CD4-positive, CD25-positive, alpha-beta regulatory T cell (primary cell): ENCODE results near the gene ID3. TPM values are rescaled to one million over a fixed set of nuclear protein-coding genes. Genes with fewer than 3 reads are reported as not detected.

Experiments used
- ATAC-seq, 2 donors: fragments of 150-1000 bp; cut with Tn5 transposase; one replicate each; pipeline ENCODE4 v1.10.0; 2021; ENCODE audit warnings: low read depth in 2 of 2, moderate number of reproducible peaks in 2 of 2, moderate library complexity in 1 of 2
- DNase-seq, 3 donors: peaks; one replicate each; pipeline versions ENCODE4 v3.0.0 to v3.0.0-alpha.2; 2012 to 2022; ENCODE audit warnings: mixed read lengths in 1 of 3
- H3K27ac ChIP-seq: one replicate; pipeline ENCODE4 v1.7.0; 2013; ENCODE audit warnings: mild to moderate bottlenecking, low read length; ENCODE audit not compliant: insufficient read depth, poor library complexity, severe bottlenecking
- H3K27me3 ChIP-seq: one replicate; pipeline ENCODE4 v1.7.0; 2013; ENCODE audit warnings: low read length; ENCODE audit not compliant: control insufficient read depth, insufficient read depth
- H3K36me3 ChIP-seq: one replicate; pipeline ENCODE4 v1.7.0; 2013; ENCODE audit warnings: mild to moderate bottlenecking, low read length, moderate library complexity; ENCODE audit not compliant: control insufficient read depth, insufficient read depth
- H3K4me1 ChIP-seq: 2 replicates; pipeline ENCODE4 v1.7.0; 2013; ENCODE audit warnings: mild to moderate bottlenecking, low read length; ENCODE audit not compliant: insufficient read depth, control insufficient read depth, poor library complexity, severe bottlenecking
- H3K4me3 ChIP-seq: one replicate; pipeline ENCODE4 v1.7.0; 2013; ENCODE audit warnings: low read depth, mild to moderate bottlenecking, low read length, moderate library complexity
- H3K9me3 ChIP-seq, 2 experiments: 1 replicate in 1 of 2; 2 replicates in 1 of 2; pipeline ENCODE4 v1.7.0; 2013; ENCODE audit warnings: low read length in 2 of 2, mild to moderate bottlenecking in 1 of 2, moderate library complexity in 1 of 2; ENCODE audit not compliant: control insufficient read depth in 2 of 2
- H3K27ac Mint-ChIP-seq, 3 donors: one replicate each; pipeline ENCODE4 v1.8.0; 2020 to 2022; ENCODE audit warnings: mild to moderate bottlenecking in 3 of 3, mixed read lengths in 3 of 3, moderate library complexity in 2 of 3
- H3K27me3 Mint-ChIP-seq: one replicate; pipeline ENCODE4 v1.8.0; 2022; ENCODE audit warnings: mild to moderate bottlenecking, mixed read lengths
- H3K36me3 Mint-ChIP-seq: one replicate; pipeline ENCODE4 v1.8.0; 2020; ENCODE audit warnings: mixed read lengths
- H3K4me1 Mint-ChIP-seq, 4 donors: one replicate each; pipeline ENCODE4 v1.8.0; 2020 to 2022; ENCODE audit warnings: mixed read lengths in 4 of 4, mild to moderate bottlenecking in 1 of 4
- H3K4me3 Mint-ChIP-seq, 4 donors: one replicate each; pipeline ENCODE4 v1.8.0; 2020 to 2022; ENCODE audit warnings: mild to moderate bottlenecking in 4 of 4, mixed read lengths in 4 of 4, moderate library complexity in 3 of 4
- H3K9me3 Mint-ChIP-seq, 7 donors: one replicate each; pipeline ENCODE4 v1.8.0; 2020 to 2022; ENCODE audit warnings: mixed read lengths in 7 of 7, mild to moderate bottlenecking in 3 of 7, moderate library complexity in 2 of 7
- polyA plus RNA-seq, 4 donors: library from polyadenylated mRNA; unstranded; fragments of 300-500 nt; fragmentation: Illumina TruSeq; gene quantifications; one replicate each; pipeline ENCODE4 v1.2.3, GENCODE V29; 2021
- total RNA-seq: library from RNA; stranded (reverse); gene quantifications from one replicate; pipeline ENCODE4 v1.2.3, GENCODE V29; 2022

The ID3 gene
- total and polyA plus RNA-seq, 5 donors from 2014 or later, result 35.9 to 56.9 (median 51.1) TPM

DNA sequence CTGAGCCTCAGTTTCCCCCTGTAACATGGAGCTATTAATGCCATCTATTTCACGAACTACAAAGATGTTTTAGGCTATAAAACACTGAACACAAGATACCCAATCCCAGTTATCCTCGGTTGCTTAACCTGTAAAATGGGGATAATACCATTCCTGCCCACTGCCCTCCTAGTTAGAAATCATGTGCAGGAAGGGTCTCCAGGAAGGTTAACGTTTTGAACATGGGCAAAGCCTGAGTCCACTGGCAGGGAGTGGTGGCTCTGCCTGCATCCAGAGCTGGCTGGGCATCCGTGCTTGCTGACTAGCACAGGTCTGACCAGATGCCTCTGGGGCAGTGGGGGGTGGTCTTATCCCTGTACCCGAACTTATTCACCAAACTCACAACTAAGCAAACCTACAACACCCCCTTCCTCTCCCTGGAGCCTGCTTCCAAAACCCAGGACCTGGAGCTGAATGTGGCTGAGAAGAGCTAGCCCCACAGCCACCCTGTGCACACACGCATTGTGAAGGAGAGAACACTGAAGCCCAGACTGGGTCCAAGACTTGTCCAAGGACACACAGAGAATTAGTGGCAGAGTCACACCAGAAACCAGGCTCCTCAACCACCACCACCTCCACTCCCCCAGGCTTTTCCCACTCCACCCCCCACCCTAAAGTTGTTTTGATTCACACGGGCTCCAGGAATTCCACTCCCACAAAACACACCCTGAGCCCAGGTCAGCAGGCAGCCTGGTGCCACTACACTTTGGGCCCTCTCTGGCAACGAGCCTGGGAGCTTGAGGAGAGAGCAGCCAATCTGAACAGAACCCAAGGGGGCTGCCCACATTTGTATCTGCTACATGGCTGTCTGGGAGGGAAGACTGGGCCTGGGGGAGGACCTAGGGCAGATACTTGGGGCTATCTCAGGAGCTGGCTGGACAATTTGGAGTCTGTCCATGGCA lies 29.9 kb downstream of the ID3 start:
- H3K4me1 Mint-ChIP-seq, result peaks cover 18 to 89% (median 63%) of the 10 kb centered on the region in 4 donors
- peak overlapping the region; percentile 73 for H3K4me3 ChIP-seq

DNA sequence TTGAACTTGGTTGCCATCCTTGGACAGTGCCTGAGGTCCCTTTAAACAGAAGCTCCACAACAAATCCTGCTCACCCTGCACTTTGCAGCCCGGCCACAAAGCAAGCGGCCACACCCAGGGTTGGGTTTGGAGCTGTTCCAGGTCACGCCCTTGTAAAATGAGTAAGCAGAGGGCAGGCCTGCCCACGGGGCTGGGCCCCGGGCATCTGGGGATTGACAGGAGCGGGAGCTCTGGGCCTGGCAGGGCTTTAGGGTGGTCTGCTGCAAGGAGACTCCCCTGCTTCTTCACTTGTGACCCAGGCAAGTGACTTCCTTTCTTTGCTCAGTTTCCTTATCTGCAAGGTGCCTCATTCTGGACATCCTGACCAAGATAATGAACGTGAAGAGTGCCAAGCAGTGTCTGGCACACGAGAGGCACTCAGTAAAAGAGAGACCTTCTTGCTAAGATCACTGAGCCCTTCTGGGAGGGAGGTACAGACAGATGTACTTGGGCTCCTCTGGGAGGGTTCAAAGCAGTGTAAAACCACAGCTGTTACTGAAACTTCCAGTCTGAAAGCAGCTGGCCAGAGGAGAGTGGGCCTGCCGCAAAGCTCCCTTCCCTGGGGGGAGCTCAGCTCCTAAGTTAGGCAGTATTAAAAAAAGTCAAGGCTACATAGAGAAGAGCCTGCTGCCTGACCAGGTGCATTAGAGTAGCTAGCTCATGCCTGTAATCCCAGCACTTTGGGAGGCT lies 30.9 kb downstream of the ID3 start:
- H3K4me3 ChIP-seq, result peak overlapping the region; percentile 73
- ATAC-seq, result peak; percentile 65 to 67
- peak overlapping the region; percentile 76 to 91 (median 89) for H3K27ac Mint-ChIP-seq

More for the DNA sequence above, 29.9 kb downstream of the ID3 start:
- ATAC-seq, result no peak
- Mint-ChIP-seq H3K27me3 (no peaks in the 10 kb centered on the region), H3K36me3 (no peaks in the 10 kb centered on the region), H3K4me3 (peak overlapping the region; percentile 83 to 94 (median 86)), H3K9me3 (no peaks in the 10 kb centered on the region), H3K27ac (peak overlapping the region; percentile 65 to 91 (median 89))
- Histone ChIP-seq H3K27me3 (no peaks in the 10 kb centered on the region), H3K9me3 (no peaks in the 10 kb centered on the region), H3K4me1 (peaks cover 94% of the 10 kb centered on the region), H3K36me3 (no peaks in the 10 kb centered on the region), H3K27ac (peak overlapping the region; percentile 79)
- DNase-seq, result peak in 1 of 3 donors; percentile 30

GRCh38 chr1:23527900-23528249 lies 31.4 kb downstream of the ID3 start:
- peak overlapping the region; percentile 79 for H3K27ac ChIP-seq
- H3K9me3 ChIP-seq, result no peaks in the 10 kb centered on the region
- Mint-ChIP-seq H3K27ac (peak overlapping the region; percentile 89 to 95 (median 91)), H3K27me3 (no peaks in the 10 kb centered on the region), H3K36me3 (no peaks in the 10 kb centered on the region), H3K4me1 (peaks cover 12 to 89% (median 61%) of the 10 kb centered on the region in 4 donors), H3K4me3 (peak overlapping the region; percentile 83 to 94 (median 86)), H3K9me3 (no peaks in the 10 kb centered on the region)
- peaks cover 94% of the 10 kb centered on the region for H3K4me1 ChIP-seq
- H3K27me3 ChIP-seq, result no peaks in the 10 kb centered on the region
- peak; percentile 10 to 13 for ATAC-seq
- H3K36me3 ChIP-seq, result no peaks in the 10 kb centered on the region
- DNase-seq, result no peak
- peak overlapping the region; percentile 73 for H3K4me3 ChIP-seq

More for the DNA sequence above, 30.9 kb downstream of the ID3 start:
- H3K9me3 Mint-ChIP-seq, result no peaks in the 10 kb centered on the region
- Histone ChIP-seq H3K4me1 (peaks cover 95% of the 10 kb centered on the region), H3K27ac (peak overlapping the region; percentile 79), H3K27me3 (no peaks in the 10 kb centered on the region), H3K9me3 (no peaks in the 10 kb centered on the region), H3K36me3 (no peaks in the 10 kb centered on the region)
- H3K4me3 Mint-ChIP-seq, result peak overlapping the region; percentile 83 to 94 (median 86)
- no peaks in the 10 kb centered on the region for H3K27me3 Mint-ChIP-seq
- H3K4me1 Mint-ChIP-seq, result peaks cover 17 to 93% (median 63%) of the 10 kb centered on the region in 4 donors
- H3K36me3 Mint-ChIP-seq, result no peaks in the 10 kb centered on the region
- DNase-seq, result peak; percentile 62 to 90 (median 69)

GRCh38 chr1:23527366-23527765 lies 31.9 kb downstream of the ID3 start:
- peak overlapping the region; percentile 79 for H3K27ac ChIP-seq
- no peaks in the 10 kb centered on the region for H3K36me3 ChIP-seq
- peak overlapping the region; percentile 89 to 95 (median 91) for H3K27ac Mint-ChIP-seq
- H3K4me3 Mint-ChIP-seq, result peak overlapping the region; percentile 83 to 94 (median 86)
- H3K27me3 Mint-ChIP-seq, result no peaks in the 10 kb centered on the region
- H3K36me3 Mint-ChIP-seq, result no peaks in the 10 kb centered on the region
- H3K9me3 ChIP-seq, result no peaks in the 10 kb centered on the region
- H3K4me3 ChIP-seq, result peak overlapping the region; percentile 73
- H3K9me3 Mint-ChIP-seq, result no peaks in the 10 kb centered on the region
- no peak for DNase-seq
- peaks cover 93% of the 10 kb centered on the region for H3K4me1 ChIP-seq
- H3K4me1 Mint-ChIP-seq, result peaks cover 10 to 90% (median 60%) of the 10 kb centered on the region in 4 donors
- ATAC-seq, result no peak
- no peaks in the 10 kb centered on the region for H3K27me3 ChIP-seq

DNA sequence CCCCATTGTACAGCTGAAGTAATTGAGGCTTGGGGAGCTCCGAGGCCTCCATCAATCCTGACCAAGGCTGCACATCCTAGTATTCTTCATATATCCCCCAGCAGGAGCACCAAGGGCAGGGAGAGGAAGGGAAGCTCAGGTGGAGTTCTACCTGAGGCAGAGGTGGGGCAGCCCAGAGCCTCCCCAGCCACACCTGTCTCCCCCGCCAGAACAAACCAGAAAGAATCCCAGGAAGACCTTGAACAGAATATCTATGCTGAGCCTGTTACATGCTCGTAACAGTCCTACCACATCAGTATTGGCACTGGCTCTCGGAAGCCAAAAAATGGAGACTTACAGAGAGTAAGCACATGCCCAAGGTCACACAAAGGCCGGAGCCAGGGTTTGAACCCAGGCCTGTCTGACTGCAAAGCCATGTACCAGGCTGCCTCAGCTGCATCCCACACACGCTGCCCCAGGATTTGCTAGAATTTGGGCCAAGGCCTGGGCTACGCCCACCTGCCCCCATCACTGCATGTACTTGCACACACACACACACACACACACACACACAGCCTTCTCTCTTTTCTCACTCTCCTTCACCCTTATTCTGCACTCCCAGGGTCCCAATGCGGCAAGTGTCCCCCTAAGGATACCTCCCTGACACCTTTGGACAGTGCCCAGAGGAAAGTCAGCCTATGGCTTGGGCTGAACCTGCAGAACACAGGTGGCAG lies 32.8 kb downstream of the ID3 start:
- Histone ChIP-seq H3K36me3 (peaks cover under 1% of the 10 kb centered on the region), H3K9me3 (no peaks in the 10 kb centered on the region), H3K27ac (peak overlapping the region; percentile 79), H3K4me3 (peak overlapping the region; percentile 33), H3K27me3 (no peaks in the 10 kb centered on the region), H3K4me1 (peaks cover 87% of the 10 kb centered on the region)
- ATAC-seq (no peak), DNase-seq (peak in 1 of 3 donors; percentile 16)
- Mint-ChIP-seq H3K4me3 (peak overlapping the region; percentile 76 to 94 (median 88)), H3K36me3 (no peaks in the 10 kb centered on the region), H3K4me1 (peaks cover 9 to 84% (median 55%) of the 10 kb centered on the region in 4 donors), H3K9me3 (no peaks in the 10 kb centered on the region), H3K27ac (peak overlapping the region; percentile 91 to 99 (median 95)), H3K27me3 (no peaks in the 10 kb centered on the region)

DNA sequence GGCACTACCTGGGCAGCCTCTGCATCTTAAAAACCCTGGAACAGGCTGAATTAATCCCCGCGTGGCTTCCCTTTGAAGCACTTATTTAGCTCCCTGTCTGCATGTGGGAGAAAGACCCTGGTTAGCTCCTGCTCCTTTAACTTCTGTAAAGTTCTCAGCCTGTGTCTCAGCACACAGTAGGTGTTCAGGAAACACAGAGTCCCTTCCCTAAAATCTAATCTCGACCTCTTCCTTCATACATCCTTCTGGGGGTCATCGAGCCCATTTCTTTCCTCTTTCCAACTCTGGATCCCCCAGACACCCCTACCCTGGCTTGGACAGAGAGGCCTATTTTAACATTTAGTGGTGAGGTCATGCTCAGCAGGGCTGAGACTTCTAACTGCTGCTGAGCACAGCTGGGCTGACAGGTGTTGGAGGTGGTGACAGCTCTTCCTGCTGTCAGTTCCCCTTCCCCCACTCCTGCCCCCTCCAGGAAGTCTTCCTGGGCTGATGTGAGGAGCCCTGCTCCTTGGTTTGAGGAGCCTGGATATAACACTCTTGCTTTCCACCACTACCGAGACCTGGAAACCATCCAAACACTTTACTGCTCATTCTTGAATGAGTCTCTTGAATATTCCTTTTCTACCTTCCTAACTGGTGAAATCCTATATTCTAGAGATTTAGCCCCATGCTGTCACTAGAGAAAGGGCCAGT lies 33.6 kb downstream of the ID3 start:
- Mint-ChIP-seq H3K9me3 (no peaks in the 10 kb centered on the region), H3K27me3 (no peaks in the 10 kb centered on the region), H3K4me1 (peaks cover 7 to 80% (median 53%) of the 10 kb centered on the region in 4 donors), H3K4me3 (peak overlapping the region; percentile 35 to 88 (median 82)), H3K27ac (peak overlapping the region; percentile 91 to 99 (median 95)), H3K36me3 (no peaks in the 10 kb centered on the region)
- Histone ChIP-seq H3K36me3 (peaks cover 5% of the 10 kb centered on the region), H3K27me3 (no peaks in the 10 kb centered on the region), H3K4me1 (peaks cover 81% of the 10 kb centered on the region), H3K9me3 (no peaks in the 10 kb centered on the region), H3K4me3 (peak overlapping the region; percentile 33), H3K27ac (peak overlapping the region; percentile 79)
- ATAC-seq (peak; percentile 30), DNase-seq (peak in 1 of 3 donors; percentile 82)
